H9 (cell line): ENCODE results near the gene FHL2. TPM values are rescaled to one million over a fixed set of nuclear protein-coding genes. Genes with fewer than 3 reads are reported as not detected.
"Not testable (repeated sequence)": the region's sequence is repeated elsewhere in the genome, so short reads cannot be mapped to it uniquely, and the experiment has no call there.

Experiments used
- DNase-seq: peaks from one replicate; pipeline ENCODE4 v3.0.0-alpha.2; 2017
- H2AFZ ChIP-seq: one replicate; pipeline ENCODE4 v1.6.1; 2013; ENCODE audit warnings: mild to moderate bottlenecking, low read length, control low read depth, moderate library complexity
- H2AK5ac ChIP-seq: 2 replicates; pipeline ENCODE4 v1.6.1; 2013; ENCODE audit warnings: low read length, control low read depth, mixed read lengths; ENCODE audit not compliant: insufficient read length
- H2BK120ac ChIP-seq: one replicate; pipeline ENCODE4 v1.6.1; 2013; ENCODE audit warnings: low read depth, mild to moderate bottlenecking, low read length, control low read depth, inconsistent platforms; ENCODE audit not compliant: poor library complexity, severe bottlenecking
- H2BK12ac ChIP-seq: 2 replicates; pipeline ENCODE4 v1.6.1; 2013; ENCODE audit warnings: low read length, control low read depth, mixed read lengths, low read depth; ENCODE audit not compliant: insufficient read length
- H2BK15ac ChIP-seq: 2 replicates; pipeline ENCODE4 v1.6.1; 2013; ENCODE audit warnings: low read depth, low read length, control low read depth
- H2BK20ac ChIP-seq: one replicate; pipeline ENCODE4 v1.6.1; 2013; ENCODE audit warnings: low read depth, mild to moderate bottlenecking, low read length, control low read depth, inconsistent platforms; ENCODE audit not compliant: poor library complexity, severe bottlenecking
- H2BK5ac ChIP-seq: 2 replicates; pipeline ENCODE4 v1.6.1; 2013; ENCODE audit warnings: low read length, control low read depth, mixed read lengths; ENCODE audit not compliant: insufficient read length
- H3K14ac ChIP-seq: 2 replicates; pipeline ENCODE4 v1.6.1; 2013; ENCODE audit warnings: low read length, control low read depth; ENCODE audit not compliant: insufficient read depth
- H3K18ac ChIP-seq: 2 replicates; pipeline ENCODE4 v1.6.1; 2013; ENCODE audit warnings: low read depth, mild to moderate bottlenecking, mixed read lengths, low read length, control low read depth; ENCODE audit not compliant: insufficient read length
- H3K23ac ChIP-seq: 2 replicates; pipeline ENCODE4 v1.6.1; 2013; ENCODE audit warnings: low read length, control low read depth, mixed read lengths, low read depth; ENCODE audit not compliant: insufficient read length
- H3K23me2 ChIP-seq: 2 replicates; pipeline ENCODE4 v1.6.1; 2013; ENCODE audit warnings: low read depth, mild to moderate bottlenecking, mixed read lengths, low read length, control low read depth; ENCODE audit not compliant: insufficient read length, poor library complexity, severe bottlenecking
- H3K27ac ChIP-seq: 2 replicates; pipeline ENCODE4 v1.5.1; 2013; ENCODE audit warnings: low read length, control low read depth, mixed read lengths, low read depth; ENCODE audit not compliant: insufficient read length
- H3K27me3 ChIP-seq: 2 replicates; pipeline ENCODE4 v1.6.1; 2013; ENCODE audit warnings: low read length, control low read depth, inconsistent platforms; ENCODE audit not compliant: insufficient read depth
- H3K4ac ChIP-seq: 2 replicates; pipeline ENCODE4 v1.6.1; 2013; ENCODE audit warnings: low read depth, mild to moderate bottlenecking, control low read depth, inconsistent platforms, low read length, moderate library complexity
- H3K4me1 ChIP-seq: 2 replicates; pipeline ENCODE4 v1.6.1; 2013; ENCODE audit warnings: low read length, control low read depth, inconsistent platforms; ENCODE audit not compliant: insufficient read depth
- H3K4me2 ChIP-seq: 2 replicates; pipeline ENCODE4 v1.6.1; 2013; ENCODE audit warnings: low read length, control low read depth, mixed read lengths; ENCODE audit not compliant: insufficient read length, insufficient read depth
- H3K56ac ChIP-seq: 2 replicates; pipeline ENCODE4 v1.6.1; 2013; ENCODE audit warnings: low read depth, mild to moderate bottlenecking, mixed read lengths, low read length, control low read depth; ENCODE audit not compliant: insufficient read length
- H3K79me1 ChIP-seq: 2 replicates; pipeline ENCODE4 v1.6.1; 2013; ENCODE audit warnings: low read depth, mild to moderate bottlenecking, moderate library complexity, low read length, control low read depth, inconsistent platforms; ENCODE audit not compliant: insufficient read depth, poor library complexity, severe bottlenecking
- H3K79me2 ChIP-seq: 2 replicates; pipeline ENCODE4 v1.6.1; 2013; ENCODE audit warnings: low read length, control low read depth, inconsistent platforms; ENCODE audit not compliant: insufficient read depth
- H3K9ac ChIP-seq: 2 replicates; pipeline ENCODE4 v1.6.1; 2013; ENCODE audit warnings: low read length, control low read depth, mixed read lengths; ENCODE audit not compliant: insufficient read length; ENCODE audit errors: extremely low read depth
- H3K9me3 ChIP-seq: one replicate; pipeline ENCODE4 v1.6.1; 2013; ENCODE audit warnings: low read depth, low read length, inconsistent platforms; ENCODE audit not compliant: control insufficient read depth
- H3T11ph ChIP-seq: one replicate; pipeline ENCODE4 v1.6.1; 2013; ENCODE audit warnings: mild to moderate bottlenecking, low read length, control low read depth, inconsistent platforms
- H4K20me1 ChIP-seq: one replicate; pipeline ENCODE4 v1.6.1; 2013; ENCODE audit not compliant: control insufficient read depth, insufficient read length, insufficient read depth
- H4K5ac ChIP-seq: 2 replicates; pipeline ENCODE4 v1.6.1; 2013; ENCODE audit warnings: low read depth, mild to moderate bottlenecking, mixed read lengths, low read length, control low read depth; ENCODE audit not compliant: insufficient read length
- H4K8ac ChIP-seq: replicated peaks from 2 replicates; pipeline ENCODE4 v1.6.1; 2013; ENCODE audit warnings: low read length, control low read depth, mixed read lengths, low read depth; ENCODE audit not compliant: insufficient read length
- H4K91ac ChIP-seq: 2 replicates; pipeline ENCODE4 v1.6.1; 2013; ENCODE audit warnings: low read depth, mild to moderate bottlenecking, moderate library complexity, mixed read lengths, low read length, control low read depth; ENCODE audit not compliant: insufficient read length
- H3K27ac Mint-ChIP-seq, 3 experiments: 2 replicates in 2 of 3; 3 replicates in 1 of 3; pipeline ENCODE4 v1.8.0; 2020 to 2021; ENCODE audit warnings: mixed read lengths in 3 of 3, mild to moderate bottlenecking in 1 of 3, moderate library complexity in 1 of 3
- H3K27me3 Mint-ChIP-seq: 2 replicates; pipeline ENCODE4 v1.8.0; 2021; ENCODE audit warnings: low read depth, mild to moderate bottlenecking, moderate library complexity, mixed read lengths
- H3K36me3 Mint-ChIP-seq, 3 experiments: 2 replicates in 2 of 3; 3 replicates in 1 of 3; pipeline ENCODE4 v1.8.0; 2020 to 2021; ENCODE audit warnings: low read depth in 3 of 3, mixed read lengths in 3 of 3; ENCODE audit not compliant: insufficient read depth in 1 of 3
- H3K4me1 Mint-ChIP-seq, 2 experiments: 2 replicates each; pipeline ENCODE4 v1.8.0; 2020; ENCODE audit warnings: mixed read lengths in 2 of 2
- H3K4me3 Mint-ChIP-seq, 2 experiments: 2 replicates in 1 of 2; 3 replicates in 1 of 2; pipeline ENCODE4 v1.8.0; 2020 to 2021; ENCODE audit warnings: mild to moderate bottlenecking in 2 of 2, mixed read lengths in 2 of 2, moderate library complexity in 1 of 2
- H3K9me3 Mint-ChIP-seq, 2 experiments: 2 replicates in 1 of 2; 3 replicates in 1 of 2; pipeline ENCODE4 v1.8.0; 2020; ENCODE audit warnings: mild to moderate bottlenecking in 2 of 2, mixed read lengths in 2 of 2, moderate library complexity in 1 of 2
- WGBS: extraction: QIAGEN DNeasy Blood & Tissue Kit; methylation state at CpG from one replicate; pipeline ENCODE4 v1.1.7; 2013; ENCODE audit warnings: missing lambda C conversion rate, low lambda C conversion rate, mixed read lengths; ENCODE audit not compliant: insufficient read length; ENCODE audit errors: extremely low coverage; 5-methylcytosine and 5-hydroxymethylcytosine counted together
- total RNA-seq: library from RNA; stranded (reverse); gene quantifications from 2 replicates; pipeline ENCODE4 v1.2.1, GENCODE V29; 2021
- TF ChIP-seq, protein P1 (sequence below): fragments of 200-600 bp; sonication (generic); conservative IDR thresholded peaks from 3 replicates; pipeline ENCODE4 v1.8.0; 2021; ENCODE audit warnings: antibody characterized with exemption, mild to moderate bottlenecking

Gene FHL2
- total RNA-seq, 1 experiment from 2014 or later: 34.9 TPM

DNA sequence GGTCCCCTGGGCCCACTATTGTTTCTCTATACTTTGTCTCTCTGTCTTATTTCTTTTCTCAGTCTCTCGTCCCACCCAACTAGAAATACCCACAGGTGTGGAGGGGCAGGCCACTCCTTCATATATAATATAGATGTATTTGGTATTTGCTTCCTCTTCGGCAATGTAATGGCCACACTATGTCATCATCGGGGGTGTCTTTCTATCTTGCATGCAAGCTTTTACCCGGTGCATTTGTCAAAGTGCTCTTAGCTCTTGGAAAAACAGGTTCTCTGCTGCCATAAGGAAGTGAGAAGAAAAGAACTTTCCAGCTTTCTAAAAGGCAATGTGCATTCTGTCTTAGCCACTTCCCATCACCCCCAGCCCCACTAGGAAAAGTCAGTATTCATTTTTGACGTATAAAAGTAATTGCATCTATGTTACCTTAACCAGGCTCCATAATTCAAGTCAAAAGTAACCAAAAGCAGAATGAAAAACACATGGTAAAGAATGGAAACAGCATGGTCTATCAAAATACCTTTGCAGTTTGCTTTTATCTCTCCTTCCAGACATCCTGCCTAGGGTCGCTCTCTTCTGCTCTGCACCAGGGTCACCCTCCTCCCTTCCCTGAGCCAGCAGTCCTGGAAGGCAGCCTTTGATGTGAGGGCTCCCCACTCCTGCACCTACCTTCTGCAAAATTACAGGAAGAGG lies 27.2 kb upstream of the FHL2 start:
- no peak overlapping the region for H2BK120ac ChIP-seq
- Mint-ChIP-seq H3K4me1 (peaks cover 33 to 34% of the 10 kb centered on the region in 2 experiments), H3K27ac (no peak overlapping the region)

DNA sequence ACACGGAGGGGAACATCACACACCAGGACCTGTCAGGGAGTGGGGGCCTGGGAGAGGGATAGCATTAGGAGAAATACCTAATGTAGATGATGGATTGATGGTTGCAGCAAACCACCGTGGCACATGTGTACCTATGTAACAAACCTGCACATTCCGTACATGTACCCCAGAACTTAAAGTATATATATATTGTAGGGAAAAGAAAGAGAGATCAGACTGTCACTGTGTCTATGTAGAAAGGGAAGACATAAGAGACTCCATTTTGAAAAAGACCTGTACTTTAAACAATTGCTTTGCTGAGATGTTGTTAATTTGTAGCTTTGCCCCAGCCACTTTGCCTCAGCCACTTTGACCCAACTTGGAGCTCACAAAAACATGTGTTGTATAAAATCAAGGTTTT lies 26.0 kb upstream of the FHL2 start:
- WGBS: no CpG with 5 or more reads among the region's 3 CpGs
- not testable (repeated sequence) for H3K4ac ChIP-seq, H3K79me2 ChIP-seq, H2AK5ac ChIP-seq, H3K18ac ChIP-seq, H2AFZ ChIP-seq, DNase-seq, H4K20me1 ChIP-seq, H3K23me2 ChIP-seq, H3T11ph ChIP-seq, H4K8ac ChIP-seq, H3K14ac ChIP-seq, H3K56ac ChIP-seq, H3K4me3 Mint-ChIP-seq, H3K27me3 ChIP-seq, H3K9me3 Mint-ChIP-seq, H2BK20ac ChIP-seq, H3K79me1 ChIP-seq, H3K27ac Mint-ChIP-seq, H4K5ac ChIP-seq, H2BK120ac ChIP-seq, H3K27me3 Mint-ChIP-seq, H3K9ac ChIP-seq, H3K4me1 ChIP-seq, H3K23ac ChIP-seq, H2BK5ac ChIP-seq, H3K9me3 ChIP-seq, H3K27ac ChIP-seq, H2BK15ac ChIP-seq, H4K91ac ChIP-seq, H2BK12ac ChIP-seq, H3K4me2 ChIP-seq
- peaks cover 33 to 34% of the 10 kb centered on the region in 2 experiments for H3K4me1 Mint-ChIP-seq
- peaks cover 0 to 19% (median 0%) of the 10 kb centered on the region in 3 experiments; a peak in 2 of 7 replicates for H3K36me3 Mint-ChIP-seq

More for the DNA sequence above, 27.2 kb upstream of the FHL2 start:
- Histone ChIP-seq H3K56ac (no peak overlapping the region), H2AK5ac (no peak overlapping the region), H3K27ac (no peak overlapping the region), H2BK12ac (no peak overlapping the region), H2AFZ (no peak overlapping the region), H3K9me3 (no peaks in the 10 kb centered on the region), H2BK20ac (no peak overlapping the region), H3K23me2 (no peaks in the 10 kb centered on the region), H3T11ph (no peak overlapping the region), H3K79me2 (no peaks in the 10 kb centered on the region), H3K14ac (no peak overlapping the region), H4K5ac (no peak overlapping the region), H3K18ac (no peak overlapping the region), H3K4ac (no peak overlapping the region), H2BK15ac (no peak overlapping the region), H3K9ac (no peak overlapping the region), H3K27me3 (no peaks in the 10 kb centered on the region), H3K79me1 (no peaks in the 10 kb centered on the region), H3K4me2 (no peak overlapping the region), H3K23ac (no peak overlapping the region), H4K8ac (no peak overlapping the region), H2BK5ac (no peak overlapping the region), H3K4me1 (peaks cover 3% of the 10 kb centered on the region; the same call in 1 of the 2 replicates), H4K20me1 (no peaks in the 10 kb centered on the region), H4K91ac (no peak overlapping the region)
- H3K27me3 Mint-ChIP-seq: peaks cover 4% of the 10 kb centered on the region
- peaks cover 3% of the 10 kb centered on the region in 2 experiments; a peak in 2 of 5 replicates for H3K9me3 Mint-ChIP-seq
- peaks cover 0 to 16% (median 0%) of the 10 kb centered on the region in 3 experiments; a peak in 3 of 7 replicates for H3K36me3 Mint-ChIP-seq
- no peak overlapping the region for H3K4me3 Mint-ChIP-seq
- WGBS: no CpG with 5 or more reads among the region's 6 CpGs
- TF ChIP-seq, protein P1, sequence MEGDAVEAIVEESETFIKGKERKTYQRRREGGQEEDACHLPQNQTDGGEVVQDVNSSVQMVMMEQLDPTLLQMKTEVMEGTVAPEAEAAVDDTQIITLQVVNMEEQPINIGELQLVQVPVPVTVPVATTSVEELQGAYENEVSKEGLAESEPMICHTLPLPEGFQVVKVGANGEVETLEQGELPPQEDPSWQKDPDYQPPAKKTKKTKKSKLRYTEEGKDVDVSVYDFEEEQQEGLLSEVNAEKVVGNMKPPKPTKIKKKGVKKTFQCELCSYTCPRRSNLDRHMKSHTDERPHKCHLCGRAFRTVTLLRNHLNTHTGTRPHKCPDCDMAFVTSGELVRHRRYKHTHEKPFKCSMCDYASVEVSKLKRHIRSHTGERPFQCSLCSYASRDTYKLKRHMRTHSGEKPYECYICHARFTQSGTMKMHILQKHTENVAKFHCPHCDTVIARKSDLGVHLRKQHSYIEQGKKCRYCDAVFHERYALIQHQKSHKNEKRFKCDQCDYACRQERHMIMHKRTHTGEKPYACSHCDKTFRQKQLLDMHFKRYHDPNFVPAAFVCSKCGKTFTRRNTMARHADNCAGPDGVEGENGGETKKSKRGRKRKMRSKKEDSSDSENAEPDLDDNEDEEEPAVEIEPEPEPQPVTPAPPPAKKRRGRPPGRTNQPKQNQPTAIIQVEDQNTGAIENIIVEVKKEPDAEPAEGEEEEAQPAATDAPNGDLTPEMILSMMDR: no peak
- DNase-seq: no peak
